ENCODE data around the gene BAHCC1.

Gene BAHCC1

DNA sequence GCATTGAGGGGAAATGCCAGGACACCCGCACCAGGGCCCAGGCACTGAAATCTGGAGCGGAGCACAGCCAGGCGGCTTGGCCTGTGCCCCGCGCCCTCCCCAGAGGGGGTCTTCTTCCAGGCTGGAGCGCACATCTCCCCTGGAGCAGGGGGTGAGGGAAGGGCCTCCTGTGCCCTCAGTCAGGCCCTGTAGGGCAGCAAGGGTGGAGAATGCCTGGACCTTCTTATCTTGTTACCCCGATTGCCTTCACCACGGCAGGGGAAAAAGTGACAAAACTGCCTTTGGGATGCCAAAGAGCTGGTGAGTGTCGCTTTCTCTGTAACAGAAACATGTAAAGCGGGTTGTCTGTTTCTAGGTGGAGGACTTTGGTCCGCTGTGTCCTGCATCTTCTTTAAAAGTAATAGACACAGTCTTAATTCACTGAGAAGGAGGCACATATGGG, 48.3 kb upstream of the BAHCC1 start:
- POLR2A ChIA-PET: no interaction called here
- H3K4me1 ChIP-seq (ENCODE audit: control insufficient read depth, insufficient read depth, low read length): peaks cover 5% of the 10 kb centered on the region
- CTCF ChIA-PET: interaction anchor here (0.6 to 0.7 kb wide), 2 partner anchors 26 to 55 kb away, joined by 3 read pairs; no protein-coding TSS in a partner anchor

DNA sequence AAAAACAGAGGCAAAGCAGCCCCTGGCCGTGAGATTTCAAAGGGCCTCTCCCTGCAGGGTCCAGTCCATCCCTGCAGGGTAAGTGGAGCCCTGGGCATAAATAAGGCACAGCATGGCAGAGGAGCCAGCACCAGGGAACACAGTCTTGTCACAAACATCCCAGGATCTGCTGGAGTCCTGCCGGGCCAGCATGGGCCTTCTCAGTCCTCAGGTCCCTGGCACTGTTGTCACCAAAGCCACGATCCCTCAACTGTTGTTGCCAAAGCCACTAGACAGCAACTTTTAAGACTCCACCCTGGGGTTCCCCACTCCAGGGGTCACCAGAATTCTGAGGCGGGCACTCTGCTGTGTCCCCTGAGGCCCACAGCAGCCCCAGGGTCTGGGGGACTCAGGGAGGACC, 47.8 kb upstream of the BAHCC1 start:
- H3K36me3 ChIP-seq (ENCODE audit: control insufficient read depth in 2 of 2, insufficient read depth in 1 of 2, low read length in 2 of 2): no peaks in the 10 kb centered on the region
- no peaks in the 10 kb centered on the region for H3K9me3 ChIP-seq (ENCODE audit: control insufficient read depth, insufficient read depth, low read depth, low read length)
- POLR2A ChIA-PET: no interaction called here
- CTCF ChIA-PET: interaction anchor here (0.6 to 0.7 kb wide), 2 partner anchors 26 to 55 kb away, joined by 3 read pairs; no protein-coding TSS in a partner anchor
- no peak overlapping the region for H3K27ac ChIP-seq (ENCODE audit: extremely low read depth, low read depth, low read length)
- H3K4me1 ChIP-seq (ENCODE audit: control insufficient read depth, insufficient read depth, low read length): peaks cover 5% of the 10 kb centered on the region
- H3K4me3 ChIP-seq (ENCODE audit: low read depth, low read length): no peak overlapping the region
- TF ChIP-seq, protein P1, sequence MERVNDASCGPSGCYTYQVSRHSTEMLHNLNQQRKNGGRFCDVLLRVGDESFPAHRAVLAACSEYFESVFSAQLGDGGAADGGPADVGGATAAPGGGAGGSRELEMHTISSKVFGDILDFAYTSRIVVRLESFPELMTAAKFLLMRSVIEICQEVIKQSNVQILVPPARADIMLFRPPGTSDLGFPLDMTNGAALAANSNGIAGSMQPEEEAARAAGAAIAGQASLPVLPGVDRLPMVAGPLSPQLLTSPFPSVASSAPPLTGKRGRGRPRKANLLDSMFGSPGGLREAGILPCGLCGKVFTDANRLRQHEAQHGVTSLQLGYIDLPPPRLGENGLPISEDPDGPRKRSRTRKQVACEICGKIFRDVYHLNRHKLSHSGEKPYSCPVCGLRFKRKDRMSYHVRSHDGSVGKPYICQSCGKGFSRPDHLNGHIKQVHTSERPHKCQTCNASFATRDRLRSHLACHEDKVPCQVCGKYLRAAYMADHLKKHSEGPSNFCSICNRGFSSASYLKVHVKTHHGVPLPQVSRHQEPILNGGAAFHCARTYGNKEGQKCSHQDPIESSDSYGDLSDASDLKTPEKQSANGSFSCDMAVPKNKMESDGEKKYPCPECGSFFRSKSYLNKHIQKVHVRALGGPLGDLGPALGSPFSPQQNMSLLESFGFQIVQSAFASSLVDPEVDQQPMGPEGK (tag by site-specific recombination; IDR thresholded peaks at IDR 0.05): no peak
- TF ChIP-seq ZNF394 (tag by site-specific recombination; IDR thresholded peaks at IDR 0.05; ENCODE audit: borderline replicate concordance) (no peak), ZBTB48 (tag by site-specific recombination; IDR thresholded peaks at IDR 0.05) (peak; percentile 83), ZIC2 (tag by site-specific recombination; IDR thresholded peaks at IDR 0.05) (peak; percentile 99), GLI2 (tag by site-specific recombination; IDR thresholded peaks at IDR 0.05; ENCODE audit: borderline replicate concordance, low read depth) (no peak)

More for the DNA sequence above, 48.3 kb upstream of the BAHCC1 start:
- peak; percentile 69 for TF ChIP-seq ZNF10 (tag by site-specific recombination; IDR thresholded peaks at IDR 0.05)
- no peak for TF ChIP-seq ZNF837 (tag by site-specific recombination; IDR thresholded peaks at IDR 0.05)
- Histone ChIP-seq H3K4me3 (ENCODE audit: low read depth, low read length) (no peak overlapping the region), H3K27ac (ENCODE audit: extremely low read depth, low read depth, low read length) (no peak overlapping the region), H3K36me3 (ENCODE audit: control insufficient read depth in 2 of 2, insufficient read depth in 1 of 2, low read length in 2 of 2) (no peaks in the 10 kb centered on the region), H3K9me3 (ENCODE audit: control insufficient read depth, insufficient read depth, low read depth, low read length) (no peaks in the 10 kb centered on the region)

DNA sequence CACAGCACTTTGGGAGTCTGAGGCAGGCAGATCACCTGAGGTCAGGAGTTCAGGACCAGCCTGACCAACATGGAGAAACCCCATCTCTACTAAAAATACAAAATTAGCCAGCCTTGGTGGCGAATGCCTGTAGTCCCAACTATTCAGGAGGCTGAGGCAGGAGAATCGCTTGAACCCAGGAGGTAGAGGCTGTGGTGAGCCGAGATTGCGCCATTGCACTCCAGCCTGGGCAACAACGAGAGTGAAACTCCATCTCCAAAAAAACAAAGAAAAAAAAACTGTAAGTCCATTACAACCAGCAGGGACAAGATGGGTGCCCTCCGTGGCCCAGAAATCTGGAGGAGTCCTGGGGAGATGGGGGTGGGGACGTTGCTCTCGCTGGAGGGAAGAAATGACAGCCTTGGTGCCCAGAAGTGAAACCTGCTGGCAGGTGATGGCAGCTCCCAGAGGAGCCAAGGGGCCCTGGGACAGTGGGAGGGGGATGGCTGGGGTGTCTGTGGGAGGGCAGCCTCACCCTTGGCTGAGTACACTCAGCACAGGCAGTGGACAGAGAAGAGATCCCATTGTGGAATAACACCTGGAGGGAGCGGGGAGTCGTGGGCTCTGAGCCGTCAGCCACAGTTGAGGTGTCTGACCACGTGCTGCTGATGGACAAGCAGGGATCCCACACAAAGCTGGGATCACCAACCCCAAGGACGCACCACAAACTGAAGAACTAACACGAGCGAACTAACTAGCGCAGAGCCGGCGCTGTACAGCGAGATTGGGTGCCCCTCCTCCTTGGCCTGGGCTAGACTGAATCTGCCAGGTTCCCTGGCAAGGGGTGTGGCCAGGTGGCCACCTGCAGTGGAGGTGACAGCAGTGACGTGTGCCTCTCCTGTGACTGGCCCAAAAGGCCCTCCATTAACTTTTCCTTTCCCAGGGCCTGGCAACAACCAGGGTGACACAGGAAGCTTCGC, 46.9 kb upstream of the BAHCC1 start:
- H3K27ac ChIP-seq (ENCODE audit: extremely low read depth, low read depth, low read length): no peak overlapping the region
- TF ChIP-seq ZNF792 (tag by site-specific recombination; IDR thresholded peaks at IDR 0.05) (no peak), MEIS1 (CRISPR knock-in tag; IDR thresholded peaks at IDR 0.05; ENCODE audit: borderline replicate concordance) (no peak), ZFHX2 (tag by site-specific recombination; conservative IDR thresholded peaks at IDR 0.05) (peak; percentile 40; the same call in 1 of the 2 replicates), ZNF211 (tag by site-specific recombination; IDR thresholded peaks at IDR 0.05; ENCODE audit: low read depth) (no peak), HOXC10 (CRISPR knock-in tag; IDR thresholded peaks at IDR 0.05) (no peak), ZIC2 (tag by site-specific recombination; IDR thresholded peaks at IDR 0.05) (peak; percentile 19; the same call in 1 of the 2 replicates), ZNF433 (tag by site-specific recombination; IDR thresholded peaks at IDR 0.05; ENCODE audit: low read depth) (no peak), ZNF785 (tag by site-specific recombination; IDR thresholded peaks at IDR 0.05) (no peak), ZBTB7A (tag by site-specific recombination; IDR thresholded peaks at IDR 0.05; ENCODE audit: low read depth) (no peak), ZNF658 (tag by site-specific recombination; IDR thresholded peaks at IDR 0.05) (no peak), ZNF10 (tag by site-specific recombination; IDR thresholded peaks at IDR 0.05) (no peak)
- TF ChIP-seq, protein P2, sequence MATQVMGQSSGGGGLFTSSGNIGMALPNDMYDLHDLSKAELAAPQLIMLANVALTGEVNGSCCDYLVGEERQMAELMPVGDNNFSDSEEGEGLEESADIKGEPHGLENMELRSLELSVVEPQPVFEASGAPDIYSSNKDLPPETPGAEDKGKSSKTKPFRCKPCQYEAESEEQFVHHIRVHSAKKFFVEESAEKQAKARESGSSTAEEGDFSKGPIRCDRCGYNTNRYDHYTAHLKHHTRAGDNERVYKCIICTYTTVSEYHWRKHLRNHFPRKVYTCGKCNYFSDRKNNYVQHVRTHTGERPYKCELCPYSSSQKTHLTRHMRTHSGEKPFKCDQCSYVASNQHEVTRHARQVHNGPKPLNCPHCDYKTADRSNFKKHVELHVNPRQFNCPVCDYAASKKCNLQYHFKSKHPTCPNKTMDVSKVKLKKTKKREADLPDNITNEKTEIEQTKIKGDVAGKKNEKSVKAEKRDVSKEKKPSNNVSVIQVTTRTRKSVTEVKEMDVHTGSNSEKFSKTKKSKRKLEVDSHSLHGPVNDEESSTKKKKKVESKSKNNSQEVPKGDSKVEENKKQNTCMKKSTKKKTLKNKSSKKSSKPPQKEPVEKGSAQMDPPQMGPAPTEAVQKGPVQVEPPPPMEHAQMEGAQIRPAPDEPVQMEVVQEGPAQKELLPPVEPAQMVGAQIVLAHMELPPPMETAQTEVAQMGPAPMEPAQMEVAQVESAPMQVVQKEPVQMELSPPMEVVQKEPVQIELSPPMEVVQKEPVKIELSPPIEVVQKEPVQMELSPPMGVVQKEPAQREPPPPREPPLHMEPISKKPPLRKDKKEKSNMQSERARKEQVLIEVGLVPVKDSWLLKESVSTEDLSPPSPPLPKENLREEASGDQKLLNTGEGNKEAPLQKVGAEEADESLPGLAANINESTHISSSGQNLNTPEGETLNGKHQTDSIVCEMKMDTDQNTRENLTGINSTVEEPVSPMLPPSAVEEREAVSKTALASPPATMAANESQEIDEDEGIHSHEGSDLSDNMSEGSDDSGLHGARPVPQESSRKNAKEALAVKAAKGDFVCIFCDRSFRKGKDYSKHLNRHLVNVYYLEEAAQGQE (tag by site-specific recombination; IDR thresholded peaks at IDR 0.05): no peak
- TF ChIP-seq, protein P3, sequence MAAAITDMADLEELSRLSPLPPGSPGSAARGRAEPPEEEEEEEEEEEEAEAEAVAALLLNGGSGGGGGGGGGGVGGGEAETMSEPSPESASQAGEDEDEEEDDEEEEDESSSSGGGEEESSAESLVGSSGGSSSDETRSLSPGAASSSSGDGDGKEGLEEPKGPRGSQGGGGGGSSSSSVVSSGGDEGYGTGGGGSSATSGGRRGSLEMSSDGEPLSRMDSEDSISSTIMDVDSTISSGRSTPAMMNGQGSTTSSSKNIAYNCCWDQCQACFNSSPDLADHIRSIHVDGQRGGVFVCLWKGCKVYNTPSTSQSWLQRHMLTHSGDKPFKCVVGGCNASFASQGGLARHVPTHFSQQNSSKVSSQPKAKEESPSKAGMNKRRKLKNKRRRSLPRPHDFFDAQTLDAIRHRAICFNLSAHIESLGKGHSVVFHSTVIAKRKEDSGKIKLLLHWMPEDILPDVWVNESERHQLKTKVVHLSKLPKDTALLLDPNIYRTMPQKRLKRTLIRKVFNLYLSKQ (tag by site-specific recombination; IDR thresholded peaks at IDR 0.05; ENCODE audit: borderline replicate concordance): no peak
- TF ChIP-seq, protein P4, sequence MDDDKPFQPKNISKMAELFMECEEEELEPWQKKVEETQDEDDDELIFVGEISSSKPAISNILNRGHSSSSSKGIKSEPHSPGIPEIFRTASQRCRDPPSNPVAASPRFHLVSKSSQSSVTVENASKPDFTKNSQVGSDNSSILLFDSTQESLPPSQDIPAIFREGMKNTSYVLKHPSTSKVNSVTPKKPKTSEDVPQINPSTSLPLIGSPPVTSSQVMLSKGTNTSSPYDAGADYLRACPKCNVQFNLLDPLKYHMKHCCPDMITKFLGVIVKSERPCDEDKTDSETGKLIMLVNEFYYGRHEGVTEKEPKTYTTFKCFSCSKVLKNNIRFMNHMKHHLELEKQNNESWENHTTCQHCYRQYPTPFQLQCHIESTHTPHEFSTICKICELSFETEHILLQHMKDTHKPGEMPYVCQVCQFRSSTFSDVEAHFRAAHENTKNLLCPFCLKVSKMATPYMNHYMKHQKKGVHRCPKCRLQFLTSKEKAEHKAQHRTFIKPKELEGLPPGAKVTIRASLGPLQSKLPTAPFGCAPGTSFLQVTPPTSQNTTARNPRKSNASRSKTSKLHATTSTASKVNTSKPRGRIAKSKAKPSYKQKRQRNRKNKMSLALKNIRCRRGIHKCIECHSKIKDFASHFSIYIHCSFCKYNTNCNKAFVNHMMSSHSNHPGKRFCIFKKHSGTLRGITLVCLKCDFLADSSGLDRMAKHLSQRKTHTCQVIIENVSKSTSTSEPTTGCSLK (tag by site-specific recombination; IDR thresholded peaks at IDR 0.05): no peak
- H3K36me3 ChIP-seq (ENCODE audit: control insufficient read depth in 2 of 2, insufficient read depth in 1 of 2, low read length in 2 of 2): no peaks in the 10 kb centered on the region
- H3K4me1 ChIP-seq (ENCODE audit: control insufficient read depth, insufficient read depth, low read length): peaks cover 5% of the 10 kb centered on the region
- no peaks in the 10 kb centered on the region for H3K9me3 ChIP-seq (ENCODE audit: control insufficient read depth, insufficient read depth, low read depth, low read length)
- H3K4me3 ChIP-seq (ENCODE audit: low read depth, low read length): no peak overlapping the region
- CTCF ChIA-PET: interaction anchor here (1.3 kb wide), 1 partner anchor 57 kb away, joined by 4 read pairs; no protein-coding TSS in a partner anchor
- POLR2A ChIA-PET: no interaction called here

Measured in HEK293 (cell line).